Nephron progenitor cell (in vitro differentiated cells): ENCODE results near the gene ADGRV1.

Experiments
- DNase-seq: peaks from one replicate; pipeline ENCODE4 v3.0.0; 2021
- H3K27ac Mint-ChIP-seq: 2 replicates; pipeline ENCODE4 v1.8.0; 2021; ENCODE audit warnings: mild to moderate bottlenecking, moderate library complexity, mixed read lengths
- H3K27me3 Mint-ChIP-seq: 2 replicates; pipeline ENCODE4 v1.8.0; 2021; ENCODE audit warnings: mild to moderate bottlenecking, low read depth, mixed read lengths; ENCODE audit not compliant: poor library complexity
- H3K36me3 Mint-ChIP-seq: 2 replicates; pipeline ENCODE4 v1.8.0; 2021; ENCODE audit warnings: low read depth, mixed read lengths
- H3K4me1 Mint-ChIP-seq: 2 replicates; pipeline ENCODE4 v1.8.0; 2021; ENCODE audit warnings: mixed read lengths
- H3K4me3 Mint-ChIP-seq: 2 replicates; pipeline ENCODE4 v1.8.0; 2021; ENCODE audit warnings: mild to moderate bottlenecking, moderate library complexity, mixed read lengths
- H3K9me3 Mint-ChIP-seq: 2 replicates; pipeline ENCODE4 v1.8.0; 2021; ENCODE audit warnings: mild to moderate bottlenecking, moderate library complexity, mixed read lengths
- CTCF ChIP-seq: fragments of 200-600 bp; sonication (generic); IDR thresholded peaks from 2 replicates; pipeline ENCODE4 v1.5.0; 2021; ENCODE audit warnings: antibody characterized with exemption

Gene ADGRV1

GRCh38 chr5:91130759-91131158 lies 572.2 kb downstream of the ADGRV1 start:
- no peaks in the 10 kb centered on the region for H3K36me3 Mint-ChIP-seq
- no peak for TF ChIP-seq CTCF
- H3K27ac Mint-ChIP-seq: no peak overlapping the region
- DNase-seq: no peak
- no peaks in the 10 kb centered on the region for H3K9me3 Mint-ChIP-seq
- H3K4me1 Mint-ChIP-seq: peaks cover 11% of the 10 kb centered on the region
- no peaks in the 10 kb centered on the region for H3K27me3 Mint-ChIP-seq
- no peak overlapping the region for H3K4me3 Mint-ChIP-seq

- no peak for TF ChIP-seq CTCF
- Mint-ChIP-seq H3K27ac (no peak overlapping the region), H3K4me1 (peaks cover 9% of the 10 kb centered on the region), H3K4me3 (no peak overlapping the region), H3K27me3 (no peaks in the 10 kb centered on the region), H3K36me3 (peaks cover 5% of the 10 kb centered on the region), H3K9me3 (no peaks in the 10 kb centered on the region)
- no peak for DNase-seq
Measured at GRCh38 chr5:91132550-91132949, 574.0 kb downstream of the ADGRV1 start.

GRCh38 chr5:91133183-91133582 lies 574.6 kb downstream of the ADGRV1 start:
- Mint-ChIP-seq H3K36me3 (peaks cover 8% of the 10 kb centered on the region), H3K27ac (no peak overlapping the region), H3K4me1 (peaks cover 8% of the 10 kb centered on the region), H3K9me3 (no peaks in the 10 kb centered on the region), H3K4me3 (no peak overlapping the region), H3K27me3 (no peaks in the 10 kb centered on the region)
- no peak for TF ChIP-seq CTCF
- no peak for DNase-seq

- DNase-seq: no peak
- no peak overlapping the region for H3K27ac Mint-ChIP-seq
- H3K4me1 Mint-ChIP-seq: peaks cover 8% of the 10 kb centered on the region
- H3K9me3 Mint-ChIP-seq: no peaks in the 10 kb centered on the region
- TF ChIP-seq CTCF: no peak
- no peak overlapping the region for H3K4me3 Mint-ChIP-seq
- peaks cover 8% of the 10 kb centered on the region for H3K36me3 Mint-ChIP-seq
- no peaks in the 10 kb centered on the region for H3K27me3 Mint-ChIP-seq
Measured at GRCh38 chr5:91135475-91136248, 577.1 kb downstream of the ADGRV1 start.

GRCh38 chr5:91136271-91136670 lies 577.7 kb downstream of the ADGRV1 start:
- no peak overlapping the region for H3K4me3 Mint-ChIP-seq
- DNase-seq: no peak
- no peak for TF ChIP-seq CTCF
- peaks cover 8% of the 10 kb centered on the region for H3K4me1 Mint-ChIP-seq
- no peaks in the 10 kb centered on the region for H3K9me3 Mint-ChIP-seq
- no peaks in the 10 kb centered on the region for H3K27me3 Mint-ChIP-seq
- no peak overlapping the region for H3K27ac Mint-ChIP-seq
- H3K36me3 Mint-ChIP-seq: peaks cover 8% of the 10 kb centered on the region

- Mint-ChIP-seq H3K27me3 (no peaks in the 10 kb centered on the region), H3K36me3 (peaks cover 8% of the 10 kb centered on the region), H3K27ac (peak overlapping the region; percentile 68), H3K4me3 (no peak overlapping the region), H3K4me1 (peaks cover 8% of the 10 kb centered on the region), H3K9me3 (no peaks in the 10 kb centered on the region)
- no peak for TF ChIP-seq CTCF
- no peak for DNase-seq
Measured at GRCh38 chr5:91137647-91138046, 579.0 kb downstream of the ADGRV1 start.
